GM21526 (cell line): ENCODE measurements around the gene EYS.

Experiments
- ATAC-seq: cut with Tn5 transposase; IDR thresholded peaks from one replicate; pipeline ENCODE4 v1.9.1; 2021; ENCODE audit warnings: moderate library complexity; ENCODE audit not compliant: unreplicated experiment, low FRiP score

EYS gene

GRCh38 chr6:64217721-64218620 is 1489.1 kb downstream of the EYS start:
- ATAC-seq = no peak

- ATAC-seq = no peak
Measured at GRCh38 chr6:64214373-64214772, 1492.7 kb downstream of the EYS start.

- ATAC-seq = no peak
Measured at GRCh38 chr6:64213697-64214096, 1493.3 kb downstream of the EYS start.

GRCh38 chr6:64197246-64197645 is 1509.8 kb downstream of the EYS start:
- no peak for ATAC-seq

- ATAC-seq = no peak
Measured at GRCh38 chr6:64186592-64186991, 1520.4 kb downstream of the EYS start.

GRCh38 chr6:64185621-64186020 is 1521.4 kb downstream of the EYS start:
- ATAC-seq = no peak

GRCh38 chr6:64175296-64175695 is 1531.7 kb downstream of the EYS start:
- no peak for ATAC-seq

GRCh38 chr6:64170316-64170715 is 1536.7 kb downstream of the EYS start:
- no peak for ATAC-seq

- no peak for ATAC-seq
Measured at GRCh38 chr6:64160486-64160885, 1546.5 kb downstream of the EYS start.

- ATAC-seq = no peak
Measured at GRCh38 chr6:64155063-64155462, 1552.0 kb downstream of the EYS start.

GRCh38 chr6:64146876-64147275 is 1560.2 kb downstream of the EYS start:
- no peak for ATAC-seq

- no peak for ATAC-seq
Measured at GRCh38 chr6:64146094-64146493, 1560.9 kb downstream of the EYS start.

GRCh38 chr6:64145658-64146057 is 1561.4 kb downstream of the EYS start:
- no peak for ATAC-seq

- ATAC-seq = no peak
Measured at GRCh38 chr6:64143101-64143500, 1563.9 kb downstream of the EYS start.

- no peak for ATAC-seq
Measured at GRCh38 chr6:64141680-64142079, 1565.3 kb downstream of the EYS start.

GRCh38 chr6:64128301-64129024 is 1578.6 kb downstream of the EYS start:
- ATAC-seq = no peak

- no peak for ATAC-seq
Measured at GRCh38 chr6:64123761-64124633, 1583.0 kb downstream of the EYS start.

- ATAC-seq = no peak
Measured at GRCh38 chr6:64122712-64123375, 1584.2 kb downstream of the EYS start.

GRCh38 chr6:64121011-64121565 is 1585.9 kb downstream of the EYS start:
- ATAC-seq = no peak

GRCh38 chr6:64113704-64114103 is 1593.3 kb downstream of the EYS start:
- no peak for ATAC-seq
